ENCODE measurements around the gene SPEF2. TPM values are rescaled to one million over a fixed set of nuclear protein-coding genes. Genes with fewer than 3 reads are reported as not detected.
"Not testable (repeated sequence)": the region's sequence is repeated elsewhere in the genome, so short reads cannot be mapped to it uniquely, and the experiment has no call there.

SPEF2 gene
- total RNA-seq, 1 donor from 2014 or later = 9.9 TPM

- ATAC-seq = no peak
Measured at GRCh38 chr5:35668319-35668718, 50.7 kb downstream of the SPEF2 start.

GRCh38 chr5:35668794-35669193, 51.1 kb downstream of the SPEF2 start:
- no peak for TF ChIP-seq CTCF (IDR thresholded peaks at IDR 0.05)
- H3K36me3 ChIP-seq = no peaks in the 10 kb centered on the region
- ATAC-seq (no peak), DNase-seq (no peak)
- H3K4me1 ChIP-seq = no peaks in the 10 kb centered on the region
- intact Hi-C loops (cut with DNase I) = no loop called here
- H3K9me3 ChIP-seq = no peaks in the 10 kb centered on the region
- H3K27me3 ChIP-seq = no peaks in the 10 kb centered on the region
- H3K27ac ChIP-seq = no peak overlapping the region
- H3K4me3 ChIP-seq = no peak overlapping the region

More at GRCh38 chr5:35668319-35668718, 50.7 kb downstream of the SPEF2 start:
- no peak for DNase-seq
- Histone ChIP-seq H3K4me1 (no peaks in the 10 kb centered on the region), H3K27me3 (no peaks in the 10 kb centered on the region), H3K4me3 (no peak overlapping the region), H3K27ac (no peak overlapping the region), H3K9me3 (no peaks in the 10 kb centered on the region), H3K36me3 (no peaks in the 10 kb centered on the region)
- intact Hi-C loops (cut with DNase I) = no loop called here
- TF ChIP-seq CTCF (IDR thresholded peaks at IDR 0.05) = no peak

- H3K4me3 ChIP-seq = no peak overlapping the region
- no peaks in the 10 kb centered on the region for H3K4me1 ChIP-seq
- no peaks in the 10 kb centered on the region for H3K36me3 ChIP-seq
- intact Hi-C loops (cut with DNase I) = no loop called here
- H3K27ac ChIP-seq = no peak overlapping the region
- H3K9me3 ChIP-seq = no peaks in the 10 kb centered on the region
- no peak for TF ChIP-seq CTCF (IDR thresholded peaks at IDR 0.05)
- ATAC-seq (no peak), DNase-seq (no peak)
- H3K27me3 ChIP-seq = no peaks in the 10 kb centered on the region
Measured at GRCh38 chr5:35671541-35672295, 54.1 kb downstream of the SPEF2 start.

GRCh38 chr5:35672296-35672655, 54.6 kb downstream of the SPEF2 start:
- ATAC-seq; H3K27ac ChIP-seq; H3K36me3 ChIP-seq; DNase-seq; intact Hi-C loops (cut with DNase I); H3K27me3 ChIP-seq; H3K9me3 ChIP-seq; H3K4me1 ChIP-seq; H3K4me3 ChIP-seq: not testable (repeated sequence)

- peak overlapping the region; percentile 6 for H3K27ac ChIP-seq
- intact Hi-C loops (cut with DNase I) = no loop called here
- no peaks in the 10 kb centered on the region for H3K27me3 ChIP-seq
- no peaks in the 10 kb centered on the region for H3K36me3 ChIP-seq
- H3K4me3 ChIP-seq = no peak overlapping the region
- no peak for TF ChIP-seq CTCF (IDR thresholded peaks at IDR 0.05)
- no peak for ATAC-seq
- H3K9me3 ChIP-seq = no peaks in the 10 kb centered on the region
- DNase-seq = no peak
- H3K4me1 ChIP-seq = no peaks in the 10 kb centered on the region
Measured at GRCh38 chr5:35672995-35673394, 55.3 kb downstream of the SPEF2 start.

- Histone ChIP-seq H3K27me3 (no peaks in the 10 kb centered on the region), H3K36me3 (no peaks in the 10 kb centered on the region), H3K4me1 (no peaks in the 10 kb centered on the region), H3K4me3 (no peak overlapping the region), H3K9me3 (no peaks in the 10 kb centered on the region), H3K27ac (no peak overlapping the region)
- DNase-seq = no peak
- ATAC-seq = no peak
- intact Hi-C loops (cut with DNase I) = no loop called here
- TF ChIP-seq CTCF (IDR thresholded peaks at IDR 0.05) = no peak
Measured at GRCh38 chr5:35674049-35674448, 56.4 kb downstream of the SPEF2 start.

Measured in upper lobe of right lung (tissue), 1 donor.